SJSA1 (cell line): Measurements from ENCODE around the gene EMP3. TPM values are rescaled to one million over a fixed set of nuclear protein-coding genes. Genes with fewer than 3 reads are reported as not detected.
"Not testable (repeated sequence)": the region's sequence is repeated elsewhere in the genome, so short reads cannot be mapped to it uniquely, and the experiment has no call there.

Experiments used
- DNase-seq, 2 experiments: peaks; one replicate each; pipeline ENCODE4 v3.0.0-alpha.2; 2015 to 2020; ENCODE audit warnings: low spot score in 2 of 2, low read depth in 1 of 2
- H3K27ac ChIP-seq: fragments of 250-450 bp; sonication (Bioruptor Pico); 2 replicates; pipeline ENCODE4 v1.5.1; 2020; ENCODE audit warnings: mild to moderate bottlenecking, moderate library complexity
- H3K27me3 ChIP-seq: fragments of 250-450 bp; sonication (Bioruptor Pico); replicated peaks from 2 replicates; pipeline ENCODE4 v1.5.1; 2020; ENCODE audit warnings: mild to moderate bottlenecking, moderate library complexity
- H3K36me3 ChIP-seq: fragments of 250-450 bp; sonication (Bioruptor Pico); 2 replicates; pipeline ENCODE4 v1.5.1; 2020; ENCODE audit warnings: mild to moderate bottlenecking
- H3K4me1 ChIP-seq: fragments of 250-450 bp; sonication (Bioruptor Pico); replicated peaks from 2 replicates; pipeline ENCODE4 v1.6.1; 2021; ENCODE audit warnings: mild to moderate bottlenecking
- H3K4me3 ChIP-seq: fragments of 250-450 bp; sonication (Bioruptor Pico); 2 replicates; pipeline ENCODE4 v1.5.1; 2020; ENCODE audit warnings: mild to moderate bottlenecking
- H3K9me3 ChIP-seq: fragments of 250-450 bp; sonication (Bioruptor Pico); replicated peaks from 2 replicates; pipeline ENCODE4 v1.5.1; 2020; ENCODE audit warnings: mild to moderate bottlenecking
- total RNA-seq: library from RNA; depleted of rRNA; stranded (reverse); fragments of >200 nt; shearing (Covaris generic); gene quantifications from 2 replicates; pipeline ENCODE4 v1.2.3, GENCODE V29; 2014; rRNA removed

The EMP3 gene
- total RNA-seq, 1 experiment from 2014 or later: 62.2 TPM

DNA sequence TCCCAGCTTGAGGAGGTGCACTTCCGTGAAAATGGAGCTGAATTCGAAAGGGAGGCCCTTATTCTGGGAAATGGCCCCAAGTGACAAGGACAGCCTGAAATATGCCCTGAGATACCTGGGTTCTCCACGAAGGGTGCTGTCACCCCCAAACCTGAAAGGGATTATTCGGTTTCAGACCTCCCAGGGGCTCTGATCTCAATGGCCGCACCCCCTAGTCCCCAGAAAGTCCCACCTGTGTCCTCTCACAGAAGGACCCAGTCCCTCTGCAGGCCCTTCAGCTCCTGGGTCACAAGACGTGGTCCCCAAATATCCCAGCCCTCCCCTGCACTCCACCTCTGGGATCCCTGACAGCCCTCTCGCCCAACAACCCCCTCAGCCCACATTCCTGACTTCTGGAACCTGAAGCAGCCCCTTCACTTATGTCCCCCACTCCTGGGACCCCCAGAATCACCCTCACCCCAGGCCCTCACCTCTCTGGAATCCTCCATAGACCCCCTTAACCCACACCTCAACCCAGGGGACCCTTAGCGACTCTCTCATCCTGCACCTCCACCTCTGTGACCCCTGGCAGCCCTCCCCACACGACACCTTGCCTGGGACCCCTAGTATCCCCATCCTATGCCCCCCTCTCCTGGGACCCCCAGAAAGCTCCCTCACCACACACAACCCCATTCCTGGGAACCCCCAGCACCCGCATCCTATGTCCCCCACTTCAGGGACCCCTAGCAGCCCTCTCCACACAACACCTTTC, 39.4 kb downstream of the EMP3 start:
- H3K27ac ChIP-seq: peak overlapping the region; percentile 54
- H3K9me3 ChIP-seq: no peaks in the 10 kb centered on the region
- DNase-seq: no peak
- no peaks in the 10 kb centered on the region for H3K36me3 ChIP-seq
- peaks cover 11% of the 10 kb centered on the region for H3K4me1 ChIP-seq
- peak overlapping the region; percentile 41; the same call in 1 of the 2 replicates for H3K4me3 ChIP-seq
- H3K27me3 ChIP-seq: no peaks in the 10 kb centered on the region

DNA sequence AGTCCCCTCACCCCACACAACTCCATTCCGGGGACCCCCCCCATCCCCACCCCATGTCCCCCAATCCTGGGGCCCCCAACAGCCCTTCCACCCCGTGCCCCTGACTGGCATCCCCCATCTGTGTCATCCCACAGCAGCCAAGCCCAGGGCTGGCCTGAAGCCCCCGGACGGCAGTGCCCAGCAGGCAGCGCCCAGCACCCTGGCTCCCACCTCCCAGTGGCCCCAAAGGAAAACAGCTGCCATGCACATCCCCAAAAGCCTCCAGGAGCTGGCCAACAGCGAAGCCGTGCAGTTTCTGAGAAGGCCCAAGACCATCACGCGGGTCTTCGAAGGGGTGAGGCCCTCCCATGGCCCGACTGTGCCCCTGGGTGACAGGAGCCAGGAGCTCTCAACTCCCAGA, 40.2 kb downstream of the EMP3 start:
- Histone ChIP-seq H3K36me3 (no peaks in the 10 kb centered on the region), H3K27ac (no peak overlapping the region), H3K27me3 (no peaks in the 10 kb centered on the region), H3K9me3 (no peaks in the 10 kb centered on the region), H3K4me3 (no peak overlapping the region), H3K4me1 (peaks cover 11% of the 10 kb centered on the region)
- no peak for DNase-seq

- Histone ChIP-seq H3K9me3 (no peaks in the 10 kb centered on the region), H3K4me1 (peaks cover 11% of the 10 kb centered on the region), H3K27me3 (no peaks in the 10 kb centered on the region), H3K36me3 (no peaks in the 10 kb centered on the region), H3K27ac (no peak overlapping the region), H3K4me3 (no peak overlapping the region)
- no peak for DNase-seq
Measured at GRCh38 chr19:48367855-48368254, 42.5 kb downstream of the EMP3 start.

GRCh38 chr19:48368936-48369335, 43.6 kb downstream of the EMP3 start:
- no peaks in the 10 kb centered on the region for H3K36me3 ChIP-seq
- no peaks in the 10 kb centered on the region for H3K27me3 ChIP-seq
- no peak overlapping the region for H3K27ac ChIP-seq

DNA sequence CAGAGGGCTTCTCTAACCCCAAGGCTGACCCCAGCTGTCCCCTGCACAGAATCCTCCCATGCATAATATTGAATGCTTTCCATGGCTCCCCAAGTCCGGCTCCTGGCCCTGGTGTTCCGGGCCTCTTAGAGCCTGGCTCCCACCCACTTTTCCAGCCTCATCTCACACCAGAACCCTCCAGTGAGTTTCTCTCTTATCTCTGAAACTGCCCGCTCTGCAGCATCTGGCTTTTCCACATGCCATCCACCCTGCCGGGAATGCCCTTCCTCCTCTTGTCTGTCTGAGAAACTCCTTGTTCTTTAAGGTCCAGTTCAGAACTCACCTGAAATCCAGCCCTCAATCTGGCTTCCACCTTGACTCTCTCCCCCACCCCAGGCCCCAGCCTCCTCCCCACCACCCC, 45.6 kb downstream of the EMP3 start:
- H3K27me3 ChIP-seq: no peaks in the 10 kb centered on the region
- no peaks in the 10 kb centered on the region for H3K36me3 ChIP-seq
- no peak overlapping the region for H3K27ac ChIP-seq
- no peak overlapping the region for H3K4me3 ChIP-seq
- H3K4me1 ChIP-seq: no peaks in the 10 kb centered on the region
- H3K9me3 ChIP-seq: no peaks in the 10 kb centered on the region
- no peak for DNase-seq

More at GRCh38 chr19:48368936-48369335, 43.6 kb downstream of the EMP3 start:
- no peak for DNase-seq
- Histone ChIP-seq H3K4me1 (peaks cover 5% of the 10 kb centered on the region), H3K9me3 (no peaks in the 10 kb centered on the region), H3K4me3 (no peak overlapping the region)

DNA sequence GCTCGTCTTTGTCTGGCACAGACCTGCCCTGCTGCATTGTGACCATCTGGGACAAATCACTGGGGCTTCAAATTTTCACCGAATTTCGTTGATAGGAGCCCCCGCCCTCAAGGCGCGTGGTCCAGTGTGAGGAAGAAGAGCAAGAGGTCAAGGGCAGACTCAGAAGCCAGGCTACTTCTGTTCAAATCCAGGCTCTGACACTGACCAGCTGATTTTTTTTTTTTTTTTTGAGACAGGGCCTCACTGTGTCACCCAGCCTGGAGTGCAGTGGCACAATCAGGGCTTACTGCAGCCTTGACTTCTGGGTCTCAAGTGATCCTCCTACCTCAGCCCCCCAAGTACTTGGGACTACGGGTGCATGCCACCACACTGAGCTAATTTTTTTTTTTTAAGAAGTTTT, 46.0 kb downstream of the EMP3 start:
- H3K4me1 ChIP-seq: no peaks in the 10 kb centered on the region
- no peaks in the 10 kb centered on the region for H3K9me3 ChIP-seq
- H3K27me3 ChIP-seq: no peaks in the 10 kb centered on the region
- no peak overlapping the region for H3K4me3 ChIP-seq
- no peaks in the 10 kb centered on the region for H3K36me3 ChIP-seq
- H3K27ac ChIP-seq: no peak overlapping the region
- DNase-seq: no peak

DNA sequence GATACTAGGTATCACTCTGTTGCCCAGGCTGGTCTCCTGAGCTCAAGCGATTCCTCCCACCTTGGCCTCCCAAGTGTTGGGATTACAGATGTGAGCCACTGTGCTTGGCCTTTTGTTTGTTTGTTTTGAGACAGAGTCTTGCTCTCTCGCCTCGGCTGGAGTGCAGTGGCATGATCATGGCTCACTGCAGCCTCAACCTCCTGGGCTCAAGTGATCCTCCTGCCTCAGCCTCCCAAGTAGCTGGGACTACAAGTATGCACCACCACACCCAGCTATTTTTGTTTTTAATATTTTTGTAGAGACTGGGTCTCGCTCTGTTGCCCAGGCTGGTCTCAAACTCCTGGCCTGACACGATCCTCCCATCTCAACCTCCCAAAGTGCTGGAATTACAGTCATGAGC, 46.4 kb downstream of the EMP3 start:
- not testable (repeated sequence) for H3K9me3 ChIP-seq, H3K4me3 ChIP-seq, H3K36me3 ChIP-seq, H3K27me3 ChIP-seq, H3K27ac ChIP-seq, DNase-seq, H3K4me1 ChIP-seq

DNA sequence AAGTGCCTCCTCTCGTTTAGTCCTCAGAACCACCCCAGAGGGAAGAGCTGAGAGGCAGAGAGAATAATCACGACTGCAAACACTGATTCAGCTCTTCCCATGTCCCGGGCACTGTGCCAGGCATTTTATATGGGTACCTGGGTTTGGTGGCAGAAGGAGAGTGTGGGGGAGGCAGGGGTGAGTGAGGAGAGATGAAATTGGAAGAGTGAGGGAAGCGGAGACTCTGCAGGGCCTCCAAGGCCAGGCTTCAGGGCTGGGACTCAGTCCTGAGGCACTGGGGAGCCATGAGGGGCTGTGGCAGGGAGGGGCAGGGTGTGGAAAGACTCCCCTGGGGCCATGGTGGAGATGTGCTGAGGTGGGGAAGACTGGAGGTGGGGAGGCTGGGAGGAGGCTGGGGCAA, 47.6 kb downstream of the EMP3 start:
- H3K4me1 ChIP-seq: no peaks in the 10 kb centered on the region
- no peaks in the 10 kb centered on the region for H3K36me3 ChIP-seq
- no peaks in the 10 kb centered on the region for H3K9me3 ChIP-seq
- H3K27me3 ChIP-seq: no peaks in the 10 kb centered on the region
- no peak overlapping the region for H3K4me3 ChIP-seq
- DNase-seq: no peak
- H3K27ac ChIP-seq: no peak overlapping the region

DNA sequence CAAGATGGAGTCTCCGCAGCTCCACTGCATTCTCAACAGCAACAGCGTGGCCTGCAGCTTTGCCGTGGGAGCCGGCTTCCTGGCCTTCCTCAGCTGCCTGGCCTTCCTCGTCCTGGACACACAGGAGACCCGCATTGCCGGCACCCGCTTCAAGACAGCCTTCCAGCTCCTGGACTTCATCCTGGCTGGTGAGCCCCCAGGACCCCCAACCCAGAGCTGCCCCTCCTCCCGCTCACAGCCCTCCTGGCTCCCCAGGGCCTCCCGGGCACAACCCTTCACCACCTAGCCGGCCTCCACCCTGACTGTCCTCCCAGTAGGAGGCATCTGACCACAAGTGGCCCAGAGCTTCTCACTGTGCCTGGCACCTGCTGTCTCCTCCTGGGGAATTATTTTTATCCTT, 48.2 kb downstream of the EMP3 start:
- DNase-seq: no peak
- no peaks in the 10 kb centered on the region for H3K27me3 ChIP-seq
- no peak overlapping the region for H3K4me3 ChIP-seq
- no peaks in the 10 kb centered on the region for H3K4me1 ChIP-seq
- no peaks in the 10 kb centered on the region for H3K9me3 ChIP-seq
- no peak overlapping the region for H3K27ac ChIP-seq
- H3K36me3 ChIP-seq: no peaks in the 10 kb centered on the region

- Histone ChIP-seq H3K27me3 (no peaks in the 10 kb centered on the region), H3K9me3 (no peaks in the 10 kb centered on the region), H3K27ac (no peak overlapping the region), H3K4me3 (no peak overlapping the region), H3K36me3 (peaks cover 17% of the 10 kb centered on the region), H3K4me1 (no peaks in the 10 kb centered on the region)
- DNase-seq: no peak
Measured at GRCh38 chr19:48378194-48378570, 52.8 kb downstream of the EMP3 start.

DNA sequence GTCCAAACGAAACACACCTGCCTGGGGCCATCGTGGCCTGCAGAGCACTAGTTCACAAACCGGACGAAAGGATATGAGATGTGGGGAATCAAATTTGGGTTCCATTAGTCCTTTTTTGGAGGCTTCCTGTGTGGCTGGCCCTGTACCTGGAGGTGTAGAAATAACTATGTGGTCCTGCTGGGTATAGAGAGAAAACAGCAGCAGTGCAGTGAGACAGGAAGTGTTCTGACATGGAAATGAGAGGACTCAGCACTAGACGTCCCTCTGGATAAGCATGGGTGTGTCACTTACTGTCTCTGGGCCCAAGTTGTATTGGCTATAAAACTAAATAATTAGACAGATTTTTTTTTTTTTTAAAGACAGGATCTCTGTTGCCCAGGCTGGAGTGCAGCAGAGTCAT, 53.7 kb downstream of the EMP3 start:
- Histone ChIP-seq H3K27me3 (no peaks in the 10 kb centered on the region), H3K27ac (no peak overlapping the region), H3K4me1 (no peaks in the 10 kb centered on the region), H3K4me3 (no peak overlapping the region), H3K36me3 (peaks cover 26% of the 10 kb centered on the region), H3K9me3 (no peaks in the 10 kb centered on the region)
- no peak for DNase-seq

Other genes with a start within 250 kb of the EMP3 start
- gene PLA2G4C, start 214.7 kb upstream of the EMP3 start, total RNA-seq: 3.4 and 7.9 TPM in 2 replicates
- 60.6 and 72.9 TPM in 2 replicates for gene LIG1, start 155.2 kb upstream of the EMP3 start, total RNA-seq
- 2.9 and 4.7 TPM in 2 replicates for gene ZSWIM9, start 154.9 kb upstream of the EMP3 start, total RNA-seq
- 24.6 and 25.5 TPM in 2 replicates for gene CARD8, start 69.6 kb upstream of the EMP3 start, total RNA-seq
- gene ZNF114, start 55.5 kb upstream of the EMP3 start, total RNA-seq: 0.16 TPM in 1 of 2 replicates, not detected in the other
- 0.38 and 3.2 TPM in 2 replicates for gene TMEM143, start 38.4 kb downstream of the EMP3 start, total RNA-seq
- gene SYNGR4, start 38.8 kb downstream of the EMP3 start, total RNA-seq: not detected in 2 replicates
- gene KDELR1, start 66.0 kb downstream of the EMP3 start, total RNA-seq: 58.0 and 99.3 TPM in 2 replicates
- gene GRIN2D, start 68.1 kb downstream of the EMP3 start, total RNA-seq: 0.05 TPM in 1 of 2 replicates, not detected in the other
- 50.5 and 73.1 TPM in 2 replicates for gene GRWD1, start 120.4 kb downstream of the EMP3 start, total RNA-seq
- gene KCNJ14, start 130.0 kb downstream of the EMP3 start, total RNA-seq: 0.53 and 0.55 TPM in 2 replicates
- 49.0 and 54.6 TPM in 2 replicates for gene CYTH2, start 143.8 kb downstream of the EMP3 start, total RNA-seq
- gene LMTK3, start 186.3 kb downstream of the EMP3 start, total RNA-seq: not detected in 2 replicates
- gene SULT2B1, start 226.6 kb downstream of the EMP3 start, total RNA-seq: 0.37 and 1.1 TPM in 2 replicates